Mammary epithelial cell (primary cell): ENCODE data around the gene HS3ST5.

Experiments
- CTCF ChIP-seq, 2 donors: IDR thresholded peaks in 1 of 2; conservative IDR thresholded peaks in 1 of 2; 2 replicates each; pipeline ENCODE4 v1.5.1; 2011 to 2012; ENCODE audit warnings: inconsistent platforms in 2 of 2, low read length in 2 of 2, mild to moderate bottlenecking in 2 of 2, control low read depth in 1 of 2, low read depth in 1 of 2; ENCODE audit not compliant: insufficient read depth in 1 of 2; ENCODE audit errors: extremely low read depth in 1 of 2
- EZH2 ChIP-seq: IDR thresholded peaks from 2 replicates; pipeline ENCODE4 v1.6.1; 2012; ENCODE audit warnings: low read length, inconsistent platforms, borderline replicate concordance

DNA sequence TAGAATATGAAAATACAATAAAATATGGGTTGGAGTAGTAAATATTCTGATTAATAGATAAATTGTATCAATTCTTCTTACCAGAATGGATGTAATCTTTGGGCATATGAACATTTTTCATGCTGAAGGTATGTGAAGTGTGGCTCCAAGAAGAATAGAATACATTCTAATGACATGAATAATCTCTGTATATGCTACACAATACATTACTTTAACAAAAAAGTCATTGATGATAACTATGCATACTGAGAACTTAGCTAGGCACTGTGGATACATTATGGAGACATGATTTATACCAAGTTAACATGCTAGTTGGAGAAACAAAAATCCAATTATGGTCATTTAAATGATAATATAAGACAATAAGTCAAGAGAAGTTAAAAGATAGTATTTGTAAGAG is 309.2 kb downstream of the HS3ST5 start:
- TF ChIP-seq EZH2 (no peak), CTCF (conservative IDR thresholded peaks at IDR 0.05 in 1 of 2, IDR thresholded peaks at IDR 0.05 in 1 of 2; ENCODE audit: extremely low read depth in 1 of 2, insufficient read depth in 1 of 2, low read depth in 1 of 2, low read length in 2 of 2) (no peak)
